Uterus (tissue), 4 donors: ENCODE results near the gene DQX1. TPM values are rescaled to one million over a fixed set of nuclear protein-coding genes. Genes with fewer than 3 reads are reported as not detected.

ENCODE experiments used
- DNase-seq, 2 donors: peaks; one replicate each; pipeline ENCODE4 v3.0.0-alpha.2; 2019 to 2020
- H3K27ac ChIP-seq, 2 donors: fragments of 200-600 bp; sonication (generic); 1 replicate in 1 of 2; 2 replicates in 1 of 2; pipeline ENCODE4 v1.5.1; 2016 to 2018
- H3K27me3 ChIP-seq, 2 donors: fragments of 200-600 bp; sonication (generic); one replicate each; pipeline ENCODE4 v1.5.1; 2018 to 2019; ENCODE audit warnings: control low read depth in 1 of 2
- H3K36me3 ChIP-seq, 2 donors: fragments of 200-600 bp; sonication (generic); one replicate each; pipeline ENCODE4 v1.5.1; 2019; ENCODE audit warnings: control low read depth in 1 of 2
- H3K4me1 ChIP-seq, 2 donors: fragments of 200-600 bp; sonication (generic); one replicate each; pipeline ENCODE4 v1.5.1; 2018 to 2019; ENCODE audit warnings: control low read depth in 1 of 2
- H3K4me3 ChIP-seq, 2 donors: fragments of 200-600 bp; sonication (generic); 1 replicate in 1 of 2; 2 replicates in 1 of 2; pipeline ENCODE4 v1.5.1; 2018 to 2019; ENCODE audit warnings: mild to moderate bottlenecking in 1 of 2
- H3K9me3 ChIP-seq, 2 donors: fragments of 200-600 bp; sonication (generic); one replicate each; pipeline ENCODE4 v1.5.1; 2019; ENCODE audit warnings: control low read depth in 1 of 2
- POLR2A ChIP-seq, 2 donors: fragments of 450-650 bp; IDR thresholded peaks; one replicate each; pipeline ENCODE4 v1.6.1; 2016; ENCODE audit warnings: antibody characterized with exemption in 2 of 2, mild to moderate bottlenecking in 1 of 2, moderate library complexity in 1 of 2
- intact Hi-C: fragments of 100-400 bp; cut with DNase I; formaldehyde crosslinking; loops from one replicate; pipeline ENCODE4 v1.15.1; 2023; ENCODE audit warnings: low total_unique reads
- total RNA-seq, 4 donors: library from RNA; depleted of rRNA in 3 of 4; stranded (reverse); fragments of >200 nt in 3 of 4; gene quantifications; one replicate each; pipeline versions ENCODE4 v1.1.0 to v1.2.4, GENCODE V29; 2014 to 2023
- TF ChIP-seq, protein P1 (sequence below), 4 experiments: fragments of 200-600 bp in 2 of 4; fragments of 450-650 bp in 2 of 4; sonication (generic) in 2 of 4; IDR thresholded peaks; one replicate each; pipeline ENCODE4 v1.5.1; 2016 to 2019; ENCODE audit warnings: antibody characterized with exemption in 4 of 4, mild to moderate bottlenecking in 2 of 4, moderate library complexity in 1 of 4
- donor health status: DM: yes; HTN: yes; CAD: no.

The DQX1 gene
- total RNA-seq, 4 donors from 2014 or later = not detected

- intact Hi-C loops = no loop called here
- peak overlapping the region in 1 of 2 donors; percentile 55 for H3K27ac ChIP-seq
- no peak for TF ChIP-seq POLR2A (IDR thresholded peaks at IDR 0.05)
- TF ChIP-seq, protein P1, sequence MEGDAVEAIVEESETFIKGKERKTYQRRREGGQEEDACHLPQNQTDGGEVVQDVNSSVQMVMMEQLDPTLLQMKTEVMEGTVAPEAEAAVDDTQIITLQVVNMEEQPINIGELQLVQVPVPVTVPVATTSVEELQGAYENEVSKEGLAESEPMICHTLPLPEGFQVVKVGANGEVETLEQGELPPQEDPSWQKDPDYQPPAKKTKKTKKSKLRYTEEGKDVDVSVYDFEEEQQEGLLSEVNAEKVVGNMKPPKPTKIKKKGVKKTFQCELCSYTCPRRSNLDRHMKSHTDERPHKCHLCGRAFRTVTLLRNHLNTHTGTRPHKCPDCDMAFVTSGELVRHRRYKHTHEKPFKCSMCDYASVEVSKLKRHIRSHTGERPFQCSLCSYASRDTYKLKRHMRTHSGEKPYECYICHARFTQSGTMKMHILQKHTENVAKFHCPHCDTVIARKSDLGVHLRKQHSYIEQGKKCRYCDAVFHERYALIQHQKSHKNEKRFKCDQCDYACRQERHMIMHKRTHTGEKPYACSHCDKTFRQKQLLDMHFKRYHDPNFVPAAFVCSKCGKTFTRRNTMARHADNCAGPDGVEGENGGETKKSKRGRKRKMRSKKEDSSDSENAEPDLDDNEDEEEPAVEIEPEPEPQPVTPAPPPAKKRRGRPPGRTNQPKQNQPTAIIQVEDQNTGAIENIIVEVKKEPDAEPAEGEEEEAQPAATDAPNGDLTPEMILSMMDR (IDR thresholded peaks at IDR 0.05) = no peak
- H3K4me3 ChIP-seq = peak overlapping the region; percentile 23 to 38
- H3K9me3 ChIP-seq = no peaks in the 10 kb centered on the region
- DNase-seq = no peak
- H3K4me1 ChIP-seq = peaks cover 0 to 24% of the 10 kb centered on the region in 2 donors
- no peaks in the 10 kb centered on the region for H3K36me3 ChIP-seq
- H3K27me3 ChIP-seq = peaks cover 4 to 28% of the 10 kb centered on the region in 2 donors
Observed at GRCh38 chr2:74502147-74502719, 23.8 kb downstream of the DQX1 start.

GRCh38 chr2:74501335-74502071, 24.5 kb downstream of the DQX1 start:
- peaks cover 0 to 19% of the 10 kb centered on the region in 2 donors for H3K4me1 ChIP-seq
- intact Hi-C loops = no loop called here
- H3K9me3 ChIP-seq = no peaks in the 10 kb centered on the region
- TF ChIP-seq, protein P1 (IDR thresholded peaks at IDR 0.05) = no peak
- TF ChIP-seq POLR2A (IDR thresholded peaks at IDR 0.05) = no peak
- DNase-seq = no peak
- H3K36me3 ChIP-seq = no peaks in the 10 kb centered on the region
- peaks cover 4 to 28% of the 10 kb centered on the region in 2 donors for H3K27me3 ChIP-seq
- H3K4me3 ChIP-seq = no peak overlapping the region
- H3K27ac ChIP-seq = no peak overlapping the region

DNA sequence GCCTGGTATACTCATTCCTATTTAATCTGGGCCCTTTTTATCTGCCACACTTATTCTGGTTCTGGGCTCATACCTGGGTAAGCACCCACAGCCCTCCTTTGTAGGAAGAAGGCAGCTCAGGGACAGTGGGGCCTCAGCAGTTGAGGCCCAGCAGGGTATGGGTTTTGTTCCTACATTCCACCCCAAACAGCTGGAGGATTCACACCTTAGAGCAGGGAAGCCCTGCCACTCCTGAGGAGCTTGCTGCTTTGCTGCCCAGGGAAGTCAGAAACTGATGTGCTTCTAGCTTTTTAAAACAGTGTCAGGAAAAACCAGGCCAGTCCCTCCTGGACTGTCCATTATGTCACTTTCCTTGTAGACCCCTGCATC, 25.5 kb downstream of the DQX1 start:
- TF ChIP-seq, protein P1 (IDR thresholded peaks at IDR 0.05) = no peak
- no peak for TF ChIP-seq POLR2A (IDR thresholded peaks at IDR 0.05)
- no peak for DNase-seq
- no peak overlapping the region for H3K27ac ChIP-seq
- intact Hi-C loops = no loop called here
- H3K4me1 ChIP-seq = peaks cover 0 to 15% of the 10 kb centered on the region in 2 donors
- no peaks in the 10 kb centered on the region for H3K36me3 ChIP-seq
- no peak overlapping the region for H3K4me3 ChIP-seq
- no peaks in the 10 kb centered on the region for H3K9me3 ChIP-seq
- peaks cover 4 to 28% of the 10 kb centered on the region in 2 donors for H3K27me3 ChIP-seq

DNA sequence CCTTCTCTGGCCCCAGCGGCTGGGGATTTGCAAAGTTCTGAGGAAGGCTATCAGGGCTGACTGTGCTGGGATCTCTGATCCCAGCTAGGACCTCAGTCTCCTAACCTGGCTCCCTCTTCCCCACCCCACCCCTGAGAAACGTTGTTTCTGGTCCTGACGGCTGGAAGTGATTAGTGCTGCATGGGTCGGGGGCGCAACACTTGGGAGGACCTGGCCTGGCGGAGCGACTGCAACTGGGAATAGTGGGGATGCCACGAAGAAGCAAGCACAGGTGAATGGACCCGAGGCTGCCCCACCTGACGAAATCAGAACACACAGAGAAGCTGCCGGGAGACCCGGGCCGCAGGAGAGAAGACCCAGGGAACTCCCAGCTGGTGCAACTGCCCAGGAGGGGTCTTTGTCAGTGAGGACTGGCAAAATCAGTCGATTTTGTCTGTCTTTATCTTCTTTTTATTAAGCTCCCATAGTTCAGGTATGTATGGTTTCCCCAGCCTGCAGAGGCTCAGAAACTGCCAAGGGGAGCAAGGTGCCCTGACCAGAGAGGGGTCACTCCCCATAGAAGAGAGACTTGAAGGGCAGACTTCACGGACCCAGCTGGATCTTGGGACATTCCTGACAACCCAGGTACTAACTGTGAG, 26.0 kb downstream of the DQX1 start:
- H3K27me3 ChIP-seq = peaks cover 4 to 28% of the 10 kb centered on the region in 2 donors
- peaks cover 0 to 15% of the 10 kb centered on the region in 2 donors for H3K4me1 ChIP-seq
- TF ChIP-seq, protein P1 (IDR thresholded peaks at IDR 0.05) = no peak
- no peak for TF ChIP-seq POLR2A (IDR thresholded peaks at IDR 0.05)
- H3K4me3 ChIP-seq = no peak overlapping the region
- H3K9me3 ChIP-seq = no peaks in the 10 kb centered on the region
- no peak for DNase-seq
- intact Hi-C loops = no loop called here
- H3K27ac ChIP-seq = no peak overlapping the region
- H3K36me3 ChIP-seq = no peaks in the 10 kb centered on the region
